ENCODE results near the gene MRPS21. TPM values are rescaled to one million over a fixed set of nuclear protein-coding genes. Genes with fewer than 3 reads are reported as not detected.

MRPS21 gene
- total RNA-seq, 2 donors from 2014 or later: 17.9 to 23.4 TPM

GRCh38 chr1:150262388-150263320, 31.0 kb upstream of the MRPS21 start:
- Histone ChIP-seq H3K27ac (no peak overlapping the region), H3K9me3 (no peaks in the 10 kb centered on the region), H3K27me3 (no peaks in the 10 kb centered on the region), H3K4me3 (no peak overlapping the region), H3K4me1 (peaks cover 27% of the 10 kb centered on the region), H3K36me3 (replicated peaks in 1 of 2; ENCODE audit: insufficient read depth in 1 of 2, low read depth in 2 of 2) (peaks cover 0 to 10% of the 10 kb centered on the region in 2 donors)
- intact Hi-C loops (cut with DNase I): no loop called here
- DNase-seq (no peak), ATAC-seq (no peak)
- TF ChIP-seq POLR2A (IDR thresholded peaks at IDR 0.05) (no peak), CTCF (IDR thresholded peaks at IDR 0.05) (no peak)
- WGBS, 2 donors: 71 to 76% methylated on average over 6 of the region's 6 CpGs

GRCh38 chr1:150263549-150263948, 30.1 kb upstream of the MRPS21 start:
- no peak overlapping the region for H3K4me3 ChIP-seq
- intact Hi-C loops (cut with DNase I): no loop called here
- no peak overlapping the region for H3K27ac ChIP-seq
- H3K4me1 ChIP-seq: peaks cover 30% of the 10 kb centered on the region
- no peak for ATAC-seq
- H3K27me3 ChIP-seq: no peaks in the 10 kb centered on the region
- peaks cover 0 to 10% of the 10 kb centered on the region in 2 donors for H3K36me3 ChIP-seq (replicated peaks in 1 of 2; ENCODE audit: insufficient read depth in 1 of 2, low read depth in 2 of 2)
- WGBS, 2 donors: 51 to 67% methylated on average over 6 of the region's 6 CpGs
- no peak for DNase-seq
- no peaks in the 10 kb centered on the region for H3K9me3 ChIP-seq
- TF ChIP-seq CTCF (IDR thresholded peaks at IDR 0.05) (no peak), POLR2A (IDR thresholded peaks at IDR 0.05) (no peak)

GRCh38 chr1:150267896-150268295, 25.8 kb upstream of the MRPS21 start:
- DNase-seq: no peak
- no peaks in the 10 kb centered on the region for H3K27me3 ChIP-seq
- H3K27ac ChIP-seq: peak overlapping the region in 3 of 4 donors; percentile 87 to 93 (median 90)
- no peak for TF ChIP-seq POLR2A (IDR thresholded peaks at IDR 0.05)
- TF ChIP-seq CTCF (IDR thresholded peaks at IDR 0.05): no peak
- H3K4me1 ChIP-seq: peaks cover 12% of the 10 kb centered on the region
- intact Hi-C loops (cut with DNase I): no loop called here
- peak overlapping the region; percentile 92 to 98 for H3K4me3 ChIP-seq
- 14 to 27% methylated on average over 6 of the region's 6 CpGs for WGBS, 2 donors
- H3K36me3 ChIP-seq (replicated peaks in 1 of 2; ENCODE audit: insufficient read depth in 1 of 2, low read depth in 2 of 2): peaks cover 0 to 10% of the 10 kb centered on the region in 2 donors
- no peak for ATAC-seq
- H3K9me3 ChIP-seq: no peaks in the 10 kb centered on the region

- Histone ChIP-seq H3K27ac (peak overlapping the region; percentile 70 to 93 (median 88)), H3K4me3 (peak overlapping the region; percentile 92 to 98), H3K36me3 (replicated peaks in 1 of 2; ENCODE audit: insufficient read depth in 1 of 2, low read depth in 2 of 2) (peaks cover 0 to 10% of the 10 kb centered on the region in 2 donors), H3K4me1 (peaks cover 12% of the 10 kb centered on the region), H3K27me3 (no peaks in the 10 kb centered on the region), H3K9me3 (no peaks in the 10 kb centered on the region)
- peak; percentile 40 to 48 (median 46) for DNase-seq
- peak; percentile 31 for ATAC-seq
- 1% methylated on average over 19 to 21 of the region's 21 CpGs for WGBS, 2 donors
- intact Hi-C loops (cut with DNase I): no loop called here
- TF ChIP-seq CTCF (IDR thresholded peaks at IDR 0.05) (no peak), POLR2A (IDR thresholded peaks at IDR 0.05) (no peak)
These were observed 25.3 kb upstream of the MRPS21 start for GRCh38 chr1:150268340-150268704.
